ENCODE data around the gene SIGLEC10.
"Not testable (repeated sequence)": the region's sequence is repeated elsewhere in the genome, so short reads cannot be mapped to it uniquely, and the experiment has no call there.

SIGLEC10 gene

GRCh38 chr19:51440846-51441409, 23.5 kb upstream of the SIGLEC10 start:
- DNase-seq (ENCODE audit: low read depth, low spot score) = no peak

- no peak for DNase-seq (ENCODE audit: low read depth, low spot score)
Observed at GRCh38 chr19:51440052-51440451, 22.6 kb upstream of the SIGLEC10 start.

GRCh38 chr19:51439021-51439465, 21.6 kb upstream of the SIGLEC10 start:
- DNase-seq (ENCODE audit: low read depth, low spot score) = no peak

- no peak for DNase-seq (ENCODE audit: low read depth, low spot score)
Observed at GRCh38 chr19:51434456-51434855, 17.0 kb upstream of the SIGLEC10 start.

GRCh38 chr19:51433043-51433442, 15.6 kb upstream of the SIGLEC10 start:
- DNase-seq (ENCODE audit: low read depth, low spot score) = no peak

GRCh38 chr19:51431124-51431523, 13.7 kb upstream of the SIGLEC10 start:
- no peak for DNase-seq (ENCODE audit: low read depth, low spot score)

- no peak for DNase-seq (ENCODE audit: low read depth, low spot score)
Observed at GRCh38 chr19:51430221-51430620, 12.8 kb upstream of the SIGLEC10 start.

GRCh38 chr19:51427201-51427600, 9.8 kb upstream of the SIGLEC10 start:
- DNase-seq (ENCODE audit: low read depth, low spot score) = no peak

GRCh38 chr19:51422053-51422448, 4.6 kb upstream of the SIGLEC10 start:
- peak; percentile 93 for DNase-seq (ENCODE audit: low read depth, low spot score)

GRCh38 chr19:51421229-51422052, 4.0 kb upstream of the SIGLEC10 start:
- DNase-seq (ENCODE audit: low read depth, low spot score) = no peak

GRCh38 chr19:51420511-51420910, 3.1 kb upstream of the SIGLEC10 start:
- DNase-seq (ENCODE audit: low read depth, low spot score) = not testable (repeated sequence)

GRCh38 chr19:51418707-51419106, 1.3 kb upstream of the SIGLEC10 start:
- DNase-seq (ENCODE audit: low read depth, low spot score) = no peak

GRCh38 chr19:51417810-51418157, 342 bp upstream of the SIGLEC10 start:
- no peak for DNase-seq (ENCODE audit: low read depth, low spot score)

- DNase-seq (ENCODE audit: low read depth, low spot score) = not testable (repeated sequence)
Observed at GRCh38 chr19:51416422-51416821, 1.0 kb downstream of the SIGLEC10 start.

- DNase-seq (ENCODE audit: low read depth, low spot score) = no peak
Observed at GRCh38 chr19:51415187-51415586, 2.3 kb downstream of the SIGLEC10 start.

GRCh38 chr19:51410950-51411748, 6.3 kb downstream of the SIGLEC10 start:
- no peak for DNase-seq (ENCODE audit: low read depth, low spot score)

- DNase-seq (ENCODE audit: low read depth, low spot score) = peak; percentile 75
Observed at GRCh38 chr19:51407511-51408131, 9.8 kb downstream of the SIGLEC10 start.

- DNase-seq (ENCODE audit: low read depth, low spot score) = no peak
Observed at GRCh38 chr19:51402117-51402516, 15.3 kb downstream of the SIGLEC10 start.

- DNase-seq (ENCODE audit: low read depth, low spot score) = not testable (repeated sequence)
Observed at GRCh38 chr19:51399936-51400335, 17.5 kb downstream of the SIGLEC10 start.

GRCh38 chr19:51399231-51399630, 18.2 kb downstream of the SIGLEC10 start:
- DNase-seq (ENCODE audit: low read depth, low spot score) = no peak

- no peak for DNase-seq (ENCODE audit: low read depth, low spot score)
Observed at GRCh38 chr19:51398096-51398704, 19.2 kb downstream of the SIGLEC10 start.

GRCh38 chr19:51397453-51397852, 20.0 kb downstream of the SIGLEC10 start:
- DNase-seq (ENCODE audit: low read depth, low spot score) = not testable (repeated sequence)
